Endodermal cell (in vitro differentiated cells): ENCODE measurements around the gene SOS1. TPM values are rescaled to one million over a fixed set of nuclear protein-coding genes. Genes with fewer than 3 reads are reported as not detected.

Source experiments
- DNase-seq: peaks from one replicate; pipeline ENCODE4 v3.0.0-alpha.2; 2017
- H3K27ac ChIP-seq: 2 replicates; pipeline ENCODE4 v1.5.1; 2013; ENCODE audit warnings: mild to moderate bottlenecking, low read depth, low read length, moderate library complexity
- H3K27me3 ChIP-seq: 2 replicates; pipeline ENCODE4 v1.6.1; 2013; ENCODE audit warnings: mild to moderate bottlenecking, low read length, moderate library complexity; ENCODE audit not compliant: insufficient read depth, control insufficient read depth, poor library complexity, severe bottlenecking
- H3K36me3 ChIP-seq: 2 replicates; pipeline ENCODE4 v1.7.0; 2013; ENCODE audit warnings: mild to moderate bottlenecking, low read length, moderate library complexity; ENCODE audit not compliant: control insufficient read depth, insufficient read depth
- H3K4me1 ChIP-seq: one replicate; pipeline ENCODE4 v1.7.0; 2013; ENCODE audit warnings: low read length; ENCODE audit not compliant: control insufficient read depth, insufficient read depth
- H3K4me3 ChIP-seq: 2 replicates; pipeline ENCODE4 v1.5.1; 2013; ENCODE audit warnings: mild to moderate bottlenecking, low read length, moderate library complexity
- H3K9ac ChIP-seq: 2 replicates; pipeline ENCODE4 v1.6.1; 2013; ENCODE audit warnings: mild to moderate bottlenecking, low read length, moderate library complexity; ENCODE audit not compliant: poor library complexity, severe bottlenecking; ENCODE audit errors: extremely low read depth
- H3K9me3 ChIP-seq: 2 replicates; pipeline ENCODE4 v1.6.1; 2013; ENCODE audit warnings: mild to moderate bottlenecking, low read length, moderate library complexity; ENCODE audit not compliant: control insufficient read depth
- H3K27ac Mint-ChIP-seq: 2 replicates; pipeline ENCODE4 v1.8.0; 2020; ENCODE audit warnings: mixed read lengths
- H3K27me3 Mint-ChIP-seq: 2 replicates; pipeline ENCODE4 v1.8.0; 2021; ENCODE audit warnings: mild to moderate bottlenecking, mixed read lengths; ENCODE audit not compliant: insufficient read depth
- H3K36me3 Mint-ChIP-seq: 2 replicates; pipeline ENCODE4 v1.8.0; 2020; ENCODE audit warnings: low read depth, mixed read lengths
- H3K4me1 Mint-ChIP-seq: 2 replicates; pipeline ENCODE4 v1.8.0; 2020; ENCODE audit warnings: mixed read lengths
- H3K4me3 Mint-ChIP-seq: 2 replicates; pipeline ENCODE4 v1.8.0; 2020; ENCODE audit warnings: mild to moderate bottlenecking, moderate library complexity, mixed read lengths
- H3K9me3 Mint-ChIP-seq: 2 replicates; pipeline ENCODE4 v1.8.0; 2020; ENCODE audit warnings: mild to moderate bottlenecking, mixed read lengths
- WGBS, 2 experiments: methylation state at CpG; one replicate each; pipeline versions ENCODE4 v1.1.5 to v1.1.7; 2013; ENCODE audit warnings: missing lambda C conversion rate in 2 of 2, mixed read lengths in 1 of 2; ENCODE audit not compliant: insufficient coverage in 1 of 2, insufficient read length in 1 of 2; 5-methylcytosine and 5-hydroxymethylcytosine counted together
- total RNA-seq, 2 donors: library from RNA; stranded (reverse); fragmentation: NEBNext Ultra II Directional in 1 of 2; extraction: Animal tissue kit (Norgen Biotek cat#: 25700) in 1 of 2; gene quantifications; 2 replicates in 1 of 2; 3 replicates in 1 of 2; pipeline ENCODE4 v1.2.1, GENCODE V29; 2021
- TF ChIP-seq, protein P1 (sequence below): fragments of 200-600 bp; sonication (generic); conservative IDR thresholded peaks from 2 replicates; pipeline ENCODE4 v1.5.0; 2021; ENCODE audit warnings: antibody characterized with exemption, mild to moderate bottlenecking

SOS1 gene
- total RNA-seq, 2 donors from 2014 or later = 34.0 to 39.0 TPM

DNA sequence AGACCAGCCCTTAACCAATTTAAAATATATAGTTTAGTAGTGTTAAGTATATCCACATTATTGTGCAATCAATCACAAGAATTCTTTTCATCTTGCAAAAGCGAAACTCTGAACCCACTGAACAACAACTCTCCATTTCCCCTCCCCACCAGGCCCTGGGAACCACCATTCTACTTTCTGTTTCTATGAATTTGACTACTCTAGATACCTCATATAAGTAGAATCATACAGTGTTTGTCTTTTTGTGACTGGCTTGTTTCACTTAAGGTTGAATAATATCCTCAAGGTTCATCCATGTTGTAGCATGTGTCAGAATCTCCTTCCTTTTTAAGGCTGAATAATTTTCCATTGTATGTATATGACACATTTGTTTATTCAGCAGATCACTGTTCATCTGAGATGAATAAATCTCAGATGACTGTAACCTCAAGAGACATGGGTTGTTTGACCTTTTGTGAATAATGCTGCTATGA, 8.1 kb upstream of the SOS1 start:
- H3K4me3 ChIP-seq = no peak overlapping the region
- Mint-ChIP-seq H3K4me1 (peaks cover 5% of the 10 kb centered on the region), H3K9me3 (no peaks in the 10 kb centered on the region), H3K4me3 (no peak overlapping the region), H3K36me3 (no peaks in the 10 kb centered on the region), H3K27ac (no peak overlapping the region), H3K27me3 (no peaks in the 10 kb centered on the region)
- no peak overlapping the region for H3K9ac ChIP-seq
- H3K4me1 ChIP-seq = no peaks in the 10 kb centered on the region
- H3K36me3 ChIP-seq = no peaks in the 10 kb centered on the region
- H3K27me3 ChIP-seq = no peaks in the 10 kb centered on the region
- DNase-seq = no peak
- H3K9me3 ChIP-seq = no peaks in the 10 kb centered on the region
- no peak overlapping the region for H3K27ac ChIP-seq
- WGBS, 2 experiments = 95% methylated on average over 1 of the region's 1 CpG; no CpG with 5 or more reads in 1 of the 2 experiments
- TF ChIP-seq, protein P1, sequence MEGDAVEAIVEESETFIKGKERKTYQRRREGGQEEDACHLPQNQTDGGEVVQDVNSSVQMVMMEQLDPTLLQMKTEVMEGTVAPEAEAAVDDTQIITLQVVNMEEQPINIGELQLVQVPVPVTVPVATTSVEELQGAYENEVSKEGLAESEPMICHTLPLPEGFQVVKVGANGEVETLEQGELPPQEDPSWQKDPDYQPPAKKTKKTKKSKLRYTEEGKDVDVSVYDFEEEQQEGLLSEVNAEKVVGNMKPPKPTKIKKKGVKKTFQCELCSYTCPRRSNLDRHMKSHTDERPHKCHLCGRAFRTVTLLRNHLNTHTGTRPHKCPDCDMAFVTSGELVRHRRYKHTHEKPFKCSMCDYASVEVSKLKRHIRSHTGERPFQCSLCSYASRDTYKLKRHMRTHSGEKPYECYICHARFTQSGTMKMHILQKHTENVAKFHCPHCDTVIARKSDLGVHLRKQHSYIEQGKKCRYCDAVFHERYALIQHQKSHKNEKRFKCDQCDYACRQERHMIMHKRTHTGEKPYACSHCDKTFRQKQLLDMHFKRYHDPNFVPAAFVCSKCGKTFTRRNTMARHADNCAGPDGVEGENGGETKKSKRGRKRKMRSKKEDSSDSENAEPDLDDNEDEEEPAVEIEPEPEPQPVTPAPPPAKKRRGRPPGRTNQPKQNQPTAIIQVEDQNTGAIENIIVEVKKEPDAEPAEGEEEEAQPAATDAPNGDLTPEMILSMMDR = no peak

GRCh38 chr2:39127973-39128372, 7.1 kb upstream of the SOS1 start:
- no peak overlapping the region for H3K9ac ChIP-seq
- Mint-ChIP-seq H3K4me3 (no peak overlapping the region), H3K36me3 (no peaks in the 10 kb centered on the region), H3K27ac (no peak overlapping the region), H3K27me3 (no peaks in the 10 kb centered on the region), H3K9me3 (no peaks in the 10 kb centered on the region), H3K4me1 (peaks cover 5% of the 10 kb centered on the region)
- no peaks in the 10 kb centered on the region for H3K4me1 ChIP-seq
- H3K9me3 ChIP-seq = no peaks in the 10 kb centered on the region
- no peak overlapping the region for H3K27ac ChIP-seq
- TF ChIP-seq, protein P1 = no peak
- no peaks in the 10 kb centered on the region for H3K36me3 ChIP-seq
- no peak for DNase-seq
- no peak overlapping the region for H3K4me3 ChIP-seq
- H3K27me3 ChIP-seq = no peaks in the 10 kb centered on the region
- 89 to 92% methylated on average over 1 of the region's 1 CpG for WGBS, 2 experiments

DNA sequence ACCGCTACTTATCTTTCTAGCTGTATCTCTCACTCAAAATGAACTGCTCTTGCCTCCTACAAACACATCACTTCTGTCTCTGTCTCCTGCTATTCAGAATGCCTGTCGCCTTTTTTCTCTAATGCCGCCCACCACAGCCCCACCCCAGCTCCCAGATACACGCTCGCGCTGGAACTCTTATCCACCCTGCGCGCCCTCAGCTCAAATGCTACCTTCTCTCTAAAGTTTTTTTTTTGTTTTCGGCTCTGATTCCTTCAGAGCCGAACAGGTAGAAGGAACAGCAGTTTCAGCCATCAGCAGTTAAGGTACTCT, 3.9 kb upstream of the SOS1 start:
- H3K27me3 Mint-ChIP-seq = no peaks in the 10 kb centered on the region
- DNase-seq = no peak
- Histone ChIP-seq H3K36me3 (no peaks in the 10 kb centered on the region), H3K9ac (peak overlapping the region; percentile 65), H3K4me1 (no peaks in the 10 kb centered on the region), H3K27me3 (no peaks in the 10 kb centered on the region), H3K4me3 (peak overlapping the region; percentile 93), H3K9me3 (no peaks in the 10 kb centered on the region), H3K27ac (peak overlapping the region; percentile 67)
- no peaks in the 10 kb centered on the region for H3K9me3 Mint-ChIP-seq
- no peaks in the 10 kb centered on the region for H3K36me3 Mint-ChIP-seq
- TF ChIP-seq, protein P1 = peak; percentile 13
- H3K4me3 Mint-ChIP-seq = peak overlapping the region; percentile 71
- 6% methylated on average over 10 of the region's 10 CpGs for WGBS, 2 experiments
- H3K4me1 Mint-ChIP-seq = peaks cover 9% of the 10 kb centered on the region
- H3K27ac Mint-ChIP-seq = peak overlapping the region; percentile 72
